Ovary (tissue), 3 donors: ENCODE data around the gene RAB31.

ENCODE experiments used
- EP300 ChIP-seq: sonication (generic); formaldehyde crosslinking; IDR thresholded peaks from one replicate; pipeline ENCODE4 v1.6.1; 2017; ENCODE audit warnings: antibody characterized with exemption
- POLR2A ChIP-seq: fragments of 450-650 bp; IDR thresholded peaks from one replicate; pipeline ENCODE4 v1.6.1; 2017; ENCODE audit warnings: antibody characterized with exemption, mild to moderate bottlenecking, moderate library complexity
- TF ChIP-seq, protein P1 (sequence below), 3 donors: fragments of 450-650 bp in 2 of 3; fragments of 200-600 bp in 1 of 3; IDR thresholded peaks; one replicate each; pipeline versions ENCODE4 v1.5.1 to v1.8.0; 2016 to 2022; ENCODE audit warnings: antibody characterized with exemption in 3 of 3, mild to moderate bottlenecking in 1 of 3
- donor health status: DM: no; HTN: no; CAD: no.

DNA sequence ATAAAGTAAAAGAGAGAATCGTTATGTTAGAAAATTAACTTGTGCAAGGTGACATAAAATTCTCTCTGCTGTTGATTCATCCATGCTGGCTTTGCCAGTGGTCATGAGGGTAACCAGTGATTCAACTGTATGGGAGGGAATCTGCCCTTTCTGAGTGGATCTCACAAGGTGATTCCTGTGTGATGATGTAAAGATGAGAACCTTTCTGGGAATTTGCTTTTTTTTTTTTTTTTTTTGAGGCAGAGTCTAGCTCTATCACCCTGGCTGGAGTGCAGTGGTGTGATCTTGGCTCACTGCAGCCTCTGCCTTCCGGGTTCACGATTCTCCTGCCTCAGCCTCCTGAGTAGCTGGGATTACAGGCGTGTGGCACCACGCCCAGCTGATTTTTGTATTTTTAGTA is 23.3 kb downstream of the RAB31 start:
- TF ChIP-seq POLR2A (no peak), EP300 (no peak)
- TF ChIP-seq, protein P1, sequence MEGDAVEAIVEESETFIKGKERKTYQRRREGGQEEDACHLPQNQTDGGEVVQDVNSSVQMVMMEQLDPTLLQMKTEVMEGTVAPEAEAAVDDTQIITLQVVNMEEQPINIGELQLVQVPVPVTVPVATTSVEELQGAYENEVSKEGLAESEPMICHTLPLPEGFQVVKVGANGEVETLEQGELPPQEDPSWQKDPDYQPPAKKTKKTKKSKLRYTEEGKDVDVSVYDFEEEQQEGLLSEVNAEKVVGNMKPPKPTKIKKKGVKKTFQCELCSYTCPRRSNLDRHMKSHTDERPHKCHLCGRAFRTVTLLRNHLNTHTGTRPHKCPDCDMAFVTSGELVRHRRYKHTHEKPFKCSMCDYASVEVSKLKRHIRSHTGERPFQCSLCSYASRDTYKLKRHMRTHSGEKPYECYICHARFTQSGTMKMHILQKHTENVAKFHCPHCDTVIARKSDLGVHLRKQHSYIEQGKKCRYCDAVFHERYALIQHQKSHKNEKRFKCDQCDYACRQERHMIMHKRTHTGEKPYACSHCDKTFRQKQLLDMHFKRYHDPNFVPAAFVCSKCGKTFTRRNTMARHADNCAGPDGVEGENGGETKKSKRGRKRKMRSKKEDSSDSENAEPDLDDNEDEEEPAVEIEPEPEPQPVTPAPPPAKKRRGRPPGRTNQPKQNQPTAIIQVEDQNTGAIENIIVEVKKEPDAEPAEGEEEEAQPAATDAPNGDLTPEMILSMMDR (IDR thresholded peaks at IDR 0.05): no peak
